ENCODE measurements around the gene CHMP2A. TPM values are rescaled to one million over a fixed set of nuclear protein-coding genes. Genes with fewer than 3 reads are reported as not detected.
"Not testable (repeated sequence)": the region's sequence is repeated elsewhere in the genome, so short reads cannot be mapped to it uniquely, and the experiment has no call there.

CHMP2A gene
- total RNA-seq, 1 donor from 2014 or later, result 49.3 TPM

- no peak for DNase-seq
Measured at GRCh38 chr19:58511353-58512208, 43.3 kb downstream of the CHMP2A start, which contains the start of gene SLC27A5. SLC27A5 (minus strand) TSS chr19:58511992; CDS start chr19:58511955, 37 bp downstream.

- no peak for DNase-seq
Measured at GRCh38 chr19:58510084-58510862, 44.6 kb downstream of the CHMP2A start.

- DNase-seq, result no peak
Measured at GRCh38 chr19:58509731-58510083, 45.2 kb downstream of the CHMP2A start.

- not testable (repeated sequence) for DNase-seq
Measured at GRCh38 chr19:58507602-58508223, 47.2 kb downstream of the CHMP2A start.

Small RNA genes lying within 50 kb of the gene (small RNA-seq; reads per million reads assigned to genes)
- 0.09 reads per million for gene MIR6807 (ENCODE audit: low replicate concordance)
- gene RN7SL525P (ENCODE audit: low replicate concordance), result not detected

Other genes with a start within 250 kb of the CHMP2A start
- gene ERVK3-1, start 249.7 kb downstream of the CHMP2A start, total RNA-seq, result 38.9 TPM
- gene ZSCAN22, start 228.1 kb downstream of the CHMP2A start, total RNA-seq, result 2.8 TPM
- gene A1BG, start 201.6 kb downstream of the CHMP2A start, total RNA-seq, result 5.1 TPM
- 1.6 TPM for gene ZNF497, start 192.4 kb downstream of the CHMP2A start, total RNA-seq
- 0.69 TPM for gene ZNF837, start 174.1 kb downstream of the CHMP2A start, total RNA-seq
- 1,739 TPM for gene RPS5, start 167.8 kb downstream of the CHMP2A start, total RNA-seq
- 0.99 TPM for gene RNF225, start 159.4 kb downstream of the CHMP2A start, total RNA-seq
- gene ZNF584, start 146.5 kb downstream of the CHMP2A start, total RNA-seq, result 8.4 TPM
- gene ZNF132, start 115.0 kb downstream of the CHMP2A start, total RNA-seq, result 3.6 TPM
- gene ZNF324B, start 103.5 kb downstream of the CHMP2A start, total RNA-seq, result 5.6 TPM
- 9.5 TPM for gene ZNF324, start 88.0 kb downstream of the CHMP2A start, total RNA-seq
- 4.6 TPM for gene ZNF446, start 78.8 kb downstream of the CHMP2A start, total RNA-seq
- 4.4 TPM for gene SLC27A5, start 43.1 kb downstream of the CHMP2A start, total RNA-seq
- 3.7 TPM for gene ZBTB45, start 35.3 kb downstream of the CHMP2A start, total RNA-seq
- gene TRIM28, start 11.0 kb downstream of the CHMP2A start, total RNA-seq, result 214 TPM
- 42.7 TPM for gene UBE2M, start 3.5 kb upstream of the CHMP2A start, total RNA-seq
- gene MZF1, start 18.2 kb upstream of the CHMP2A start, total RNA-seq, result 11.0 TPM